K562 (cell line): ENCODE data around the gene PMFBP1. TPM values are rescaled to one million over a fixed set of nuclear protein-coding genes. Genes with fewer than 3 reads are reported as not detected.

Experiments
- ATAC-seq: fragments of 200-7000 bp; cut with Tn5 transposase; 3 replicates; pipeline ENCODE4 v1.9.1; 2020; ENCODE audit warnings: moderate library complexity
- BruUV-seq: library from RNA; stranded (reverse); fragments of 400-500 nt; replicated peaks from 2 replicates; lab custom pipeline; 2021; lab: Mats Ljungman, UMichigan
- CTCF ChIA-PET: fragments of 300-600 bp; formaldehyde crosslinking; extraction: SDS; loops from one replicate; lab custom pipeline; 2021; ENCODE audit warnings: low intra/inter-chr PET ratio; lab: Yijun Ruan, JAX
- POLR2A ChIA-PET: fragments of 300-600, 350-650 bp; sonication (Branson Sonifier 250); formaldehyde crosslinking; extraction: SDS; loops from one replicate; lab custom pipeline; 2021; ENCODE audit warnings: antibody characterized with exemption, inconsistent platforms; lab: Yijun Ruan, JAX
- DNase-seq, 4 experiments: peaks; one replicate each; pipeline versions ENCODE4 v3.0.0 to v3.0.0-alpha.2; 2011 to 2018; ENCODE audit warnings: low spot score in 3 of 4, mixed read lengths in 3 of 4; ENCODE audit errors: extremely low read depth in 1 of 4
- FAIRE-seq: peaks from 2 replicates; lab custom pipeline; 2011; peaks lifted over from hg19 to GRCh38; lab: Jason Lieb, UNC
- H2AFZ ChIP-seq: 2 replicates; pipeline ENCODE4 v1.6.0; 2011; ENCODE audit warnings: low read depth, low read length, control low read depth, inconsistent platforms
- H3K27ac ChIP-seq: fragments of 200-600 bp; 3 replicates; pipeline ENCODE4 v1.8.0; 2011; ENCODE audit warnings: low read depth, mild to moderate bottlenecking, control low read depth, inconsistent platforms, low read length, moderate library complexity, mixed read lengths; ENCODE audit errors: extremely low read depth
- H3K27me3 ChIP-seq, 2 experiments: fragments of 300-600 bp in 1 of 2; 2 replicates in 1 of 2; 3 replicates in 1 of 2; pipeline versions ENCODE4 v1.6.0 to v1.8.0; 2011; ENCODE audit warnings: inconsistent platforms in 2 of 2, low read length in 2 of 2, mild to moderate bottlenecking in 1 of 2, mixed read lengths in 1 of 2, moderate library complexity in 1 of 2; ENCODE audit not compliant: control insufficient read depth in 2 of 2, insufficient read depth in 2 of 2
- H3K36me3 ChIP-seq: fragments of 300-600 bp; 3 replicates; pipeline ENCODE4 v1.8.0; 2011; ENCODE audit warnings: mild to moderate bottlenecking, low read length, inconsistent platforms; ENCODE audit not compliant: control insufficient read depth, insufficient read depth
- H3K4me1 ChIP-seq, 2 experiments: fragments of 200-600 bp in 1 of 2; replicated peaks in 1 of 2; 2 replicates in 1 of 2; 3 replicates in 1 of 2; pipeline versions ENCODE4 v1.5.1 to v1.8.0; 2011; ENCODE audit warnings: inconsistent platforms in 2 of 2, low read length in 2 of 2, mild to moderate bottlenecking in 1 of 2, mixed read lengths in 1 of 2, moderate library complexity in 1 of 2; ENCODE audit not compliant: control insufficient read depth in 2 of 2, insufficient read depth in 2 of 2
- H3K4me2 ChIP-seq: 2 replicates; pipeline ENCODE4 v1.6.1; 2011; ENCODE audit warnings: low read length, control low read depth, inconsistent platforms, mixed read lengths; ENCODE audit not compliant: insufficient read depth
- H3K4me3 ChIP-seq: fragments of 200-600 bp; sonication (generic), shearing (Covaris generic); 2 replicates; pipeline ENCODE4 v1.5.1; 2016; ENCODE audit warnings: control low read depth, inconsistent platforms
- H3K79me2 ChIP-seq: fragments of 200-600 bp; 3 replicates; pipeline ENCODE4 v1.8.0; 2011; ENCODE audit warnings: low read length, inconsistent platforms; ENCODE audit not compliant: control insufficient read depth, insufficient read depth
- H3K9ac ChIP-seq, 2 experiments: 2 replicates each; pipeline versions ENCODE4 v1.6.0 to v1.6.1; 2011; ENCODE audit warnings: low read depth in 2 of 2, low read length in 2 of 2, control low read depth in 1 of 2, inconsistent platforms in 1 of 2, mild to moderate bottlenecking in 1 of 2, mixed read lengths in 1 of 2; ENCODE audit not compliant: insufficient read depth in 1 of 2
- H3K9me1 ChIP-seq: one replicate; pipeline ENCODE4 v1.6.0; 2011; ENCODE audit warnings: inconsistent platforms, mild to moderate bottlenecking, low read length, moderate library complexity; ENCODE audit not compliant: control insufficient read depth, insufficient read depth
- H3K9me3 ChIP-seq: replicated peaks from 2 replicates; pipeline ENCODE4 v1.5.1; 2011; ENCODE audit warnings: low read depth, low read length, inconsistent platforms; ENCODE audit not compliant: control insufficient read depth, insufficient read depth
- H4K20me1 ChIP-seq: replicated peaks from 2 replicates; pipeline ENCODE4 v1.6.1; 2011; ENCODE audit warnings: low read length, inconsistent platforms, mixed read lengths; ENCODE audit not compliant: control insufficient read depth, insufficient read depth
- CREBBP ChIP-seq: IDR thresholded peaks from one replicate; pipeline ENCODE4 v1.6.1; 2012; ENCODE audit warnings: low read depth, mild to moderate bottlenecking, control low read depth, inconsistent platforms, low read length
- ELF4 ChIP-seq: fragments of 450-650 bp; formaldehyde crosslinking; IDR thresholded peaks from 2 replicates; pipeline ENCODE4 v1.4.0; 2022; ENCODE audit warnings: missing genetic modification characterization
- HMG20B ChIP-seq: fragments of 250-450 bp; sonication (Bioruptor Pico); IDR thresholded peaks from 2 replicates; pipeline ENCODE4 v1.5.0; 2021; ENCODE audit warnings: mild to moderate bottlenecking
- IRF1 ChIP-seq: sonication (generic); formaldehyde crosslinking; IDR thresholded peaks from 2 replicates; pipeline ENCODE4 v1.8.0; 2022; ENCODE audit warnings: missing genetic modification reagents, mild to moderate bottlenecking, borderline replicate concordance
- MTA1 ChIP-seq: fragments of 450-650 bp; IDR thresholded peaks from 2 replicates; pipeline ENCODE4 v1.6.1; 2017; ENCODE audit warnings: borderline replicate concordance
- NCOA6 ChIP-seq: fragments of 450-650 bp; IDR thresholded peaks from 2 replicates; pipeline ENCODE4 v1.6.1; 2017; ENCODE audit warnings: mild to moderate bottlenecking
- NFYB ChIP-seq: IDR thresholded peaks from 2 replicates; pipeline ENCODE4 v1.6.1; 2011; ENCODE audit warnings: mild to moderate bottlenecking, moderate library complexity; ENCODE audit not compliant: insufficient read length; ENCODE audit errors: extremely low read depth
- NRF1 ChIP-seq, 2 experiments: fragments of 450-650 bp; IDR thresholded peaks in 1 of 2; conservative IDR thresholded peaks in 1 of 2; 2 replicates each; pipeline ENCODE4 v1.6.1; 2014; ENCODE audit warnings: mild to moderate bottlenecking in 2 of 2
- SMARCB1 ChIP-seq: IDR thresholded peaks from 2 replicates; pipeline ENCODE4 v1.6.1; 2011; ENCODE audit warnings: improper control_type of control experiment, low read depth; ENCODE audit not compliant: insufficient read length
- ZBTB2 ChIP-seq: fragments of 450-650 bp; IDR thresholded peaks from 2 replicates; pipeline ENCODE4 v1.6.1; 2016; ENCODE audit warnings: antibody characterized with exemption
- ZBTB49 ChIP-seq: sonication (generic); formaldehyde crosslinking; IDR thresholded peaks from 2 replicates; pipeline ENCODE4 v1.8.0; 2022; ENCODE audit warnings: missing genetic modification reagents, mild to moderate bottlenecking, borderline replicate concordance
- ZNF12 ChIP-seq: sonication (generic); formaldehyde crosslinking; IDR thresholded peaks from 2 replicates; pipeline ENCODE4 v1.4.0; 2020; ENCODE audit warnings: mild to moderate bottlenecking, missing genetic modification reagents
- WGBS: fragments of 100-300 bp; shearing (Covaris generic); methylation state at CpG from one replicate; pipeline ENCODE4 v1.1.6; 2016; ENCODE audit warnings: low coverage, mixed read lengths; ENCODE audit not compliant: insufficient coverage; ENCODE audit errors: missing lambda C conversion rate; 5-methylcytosine and 5-hydroxymethylcytosine counted together
- in situ Hi-C: fragments of 300-500 bp; cut with MboI; formaldehyde crosslinking; loops from 4 replicates; pipeline ENCODE4 v1.15.0; 2018; ENCODE audit warnings: inconsistent platforms, mixed read lengths
- intact Hi-C: fragments of 100-400 bp; cut with micrococcal nuclease; formaldehyde crosslinking; loops from 2 replicates; pipeline ENCODE4 v1.14.2; 2022
- polyA plus RNA-seq, 8 experiments: library from polyadenylated mRNA; depleted of rRNA in 4 of 8; stranded (reverse) in 5 of 8; unstranded in 3 of 8; fragments of >200 nt; fragmentation: Nextera tagmentation in 2 of 8; fragmentation: Illumina TruSeq in 1 of 8; extraction: Ambion mirVana in 2 of 8; extraction: Trizol in 1 of 8; gene quantifications; 2 replicates each; pipeline versions ENCODE4 v1.2.1 to v1.2.3, GENCODE V29; 2011 to 2014; ENCODE audit warnings: inconsistent platforms in 1 of 8, missing spikeins in 1 of 8
- total RNA-seq, 7 experiments: library from RNA; depleted of rRNA in 6 of 7; stranded (reverse); fragments of >200 nt in 6 of 7; fragmentation: Illumina TruSeq in 2 of 7; extraction: Trizol in 2 of 7; gene quantifications; 2 replicates each; pipeline versions ENCODE4 v1.2.1 to v1.2.3, GENCODE V29; 2011 to 2021; ENCODE audit warnings: low replicate concordance in 1 of 7
- TF ChIP-seq, protein P1 (sequence below): sonication (generic); formaldehyde crosslinking; IDR thresholded peaks from 2 replicates; pipeline ENCODE4 v1.8.1; 2023; ENCODE audit warnings: mild to moderate bottlenecking, missing genetic modification reagents
- TF ChIP-seq, protein P2 (sequence below), 2 experiments: IDR thresholded peaks; 2 replicates each; pipeline ENCODE4 v1.6.1; 2011; ENCODE audit warnings: borderline replicate concordance in 1 of 2, control low read depth in 1 of 2, low read depth in 1 of 2, low read length in 1 of 2, mild to moderate bottlenecking in 1 of 2, mixed read lengths in 1 of 2, moderate library complexity in 1 of 2; ENCODE audit not compliant: insufficient read depth in 1 of 2, insufficient read length in 1 of 2, poor library complexity in 1 of 2, severe bottlenecking in 1 of 2; ENCODE audit errors: extremely low read depth in 1 of 2

PMFBP1 gene
- total and polyA plus RNA-seq, 9 of the 15 experiments (the other 6 are each of a cell fraction or from before 2014, with no cell fraction given): 0.13 to 0.91 (median 0.47) TPM

DNA sequence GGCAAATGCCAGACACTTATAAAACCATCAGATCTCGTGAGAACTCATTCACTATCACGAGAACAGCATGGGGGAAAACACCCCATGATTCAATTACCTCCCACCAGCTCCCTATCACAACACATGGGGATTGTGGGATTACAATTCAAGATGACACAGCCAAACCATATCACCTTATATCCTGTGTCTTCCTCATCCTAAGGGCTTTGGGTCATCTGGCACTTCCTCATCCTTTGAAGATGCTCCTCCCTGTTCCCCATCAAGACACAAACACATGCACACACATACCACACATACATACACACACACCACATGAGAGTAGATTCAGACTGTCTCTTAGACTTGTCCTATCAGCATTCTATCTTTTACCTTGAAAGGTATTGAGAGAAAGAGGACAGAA, 2.8 kb upstream of the PMFBP1 start:
- no peak for ATAC-seq
- no peak for TF ChIP-seq SMARCB1
- no peak for TF ChIP-seq NCOA6
- TF ChIP-seq NRF1 (conservative IDR thresholded peaks at IDR 0.05 in 1 of 2, IDR thresholded peaks at IDR 0.05 in 1 of 2): no peak
- no peak for TF ChIP-seq MTA1
- TF ChIP-seq ZBTB2: no peak
- TF ChIP-seq NFYB: no peak
- TF ChIP-seq, protein P1, sequence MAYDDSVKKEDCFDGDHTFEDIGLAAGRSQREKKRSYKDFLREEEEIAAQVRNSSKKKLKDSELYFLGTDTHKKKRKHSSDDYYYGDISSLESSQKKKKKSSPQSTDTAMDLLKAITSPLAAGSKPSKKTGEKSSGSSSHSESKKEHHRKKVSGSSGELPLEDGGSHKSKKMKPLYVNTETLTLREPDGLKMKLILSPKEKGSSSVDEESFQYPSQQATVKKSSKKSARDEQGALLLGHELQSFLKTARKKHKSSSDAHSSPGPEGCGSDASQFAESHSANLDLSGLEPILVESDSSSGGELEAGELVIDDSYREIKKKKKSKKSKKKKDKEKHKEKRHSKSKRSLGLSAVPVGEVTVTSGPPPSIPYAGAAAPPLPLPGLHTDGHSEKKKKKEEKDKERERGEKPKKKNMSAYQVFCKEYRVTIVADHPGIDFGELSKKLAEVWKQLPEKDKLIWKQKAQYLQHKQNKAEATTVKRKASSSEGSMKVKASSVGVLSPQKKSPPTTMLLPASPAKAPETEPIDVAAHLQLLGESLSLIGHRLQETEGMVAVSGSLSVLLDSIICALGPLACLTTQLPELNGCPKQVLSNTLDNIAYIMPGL (CRISPR knock-in tag): no peak
- no peak for TF ChIP-seq IRF1 (CRISPR knock-in tag)
- no peak for TF ChIP-seq ZBTB49 (CRISPR knock-in tag)
- no peak for TF ChIP-seq HMG20B (CRISPR knock-in tag)
- TF ChIP-seq, protein P2, sequence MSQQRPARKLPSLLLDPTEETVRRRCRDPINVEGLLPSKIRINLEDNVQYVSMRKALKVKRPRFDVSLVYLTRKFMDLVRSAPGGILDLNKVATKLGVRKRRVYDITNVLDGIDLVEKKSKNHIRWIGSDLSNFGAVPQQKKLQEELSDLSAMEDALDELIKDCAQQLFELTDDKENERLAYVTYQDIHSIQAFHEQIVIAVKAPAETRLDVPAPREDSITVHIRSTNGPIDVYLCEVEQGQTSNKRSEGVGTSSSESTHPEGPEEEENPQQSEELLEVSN (IDR thresholded peaks at IDR 0.05; ENCODE audit: borderline replicate concordance in 1 of 2, extremely low read depth in 1 of 2, insufficient read depth in 1 of 2, insufficient read length in 1 of 2, low read depth in 1 of 2, low read length in 1 of 2, poor library complexity in 1 of 2, severe bottlenecking in 1 of 2): no peak
- TF ChIP-seq ZNF12 (CRISPR knock-in tag): no peak
- no peak for TF ChIP-seq CREBBP
- TF ChIP-seq ELF4 (CRISPR knock-in tag): no peak

More for the DNA sequence above, 2.8 kb upstream of the PMFBP1 start:
- no TSS peak for BruUV-seq
- intact Hi-C loops (no loop called here), in situ Hi-C loops (no loop called here)
- Histone ChIP-seq H2AFZ (no peak overlapping the region), H3K4me3 (no peak overlapping the region), H4K20me1 (no peaks in the 10 kb centered on the region), H3K9ac (no peak overlapping the region), H3K4me1 (no peaks in the 10 kb centered on the region), H3K9me1 (no peaks in the 10 kb centered on the region), H3K79me2 (no peaks in the 10 kb centered on the region), H3K27ac (no peak overlapping the region), H3K27me3 (no peaks in the 10 kb centered on the region), H3K36me3 (no peaks in the 10 kb centered on the region), H3K9me3 (no peaks in the 10 kb centered on the region), H3K4me2 (no peak overlapping the region)
- FAIRE-seq (no peak), DNase-seq (no peak)
- CTCF ChIA-PET: interaction anchor here (0.6 kb wide), 1 partner anchor 483 kb away, joined by 6 read pairs; no protein-coding TSS in a partner anchor
- POLR2A ChIA-PET: no interaction called here
- 0% methylated on average over 2 of the region's 2 CpGs for WGBS
